ENCODE measurements around the gene ARAP3.

Gene ARAP3

DNA sequence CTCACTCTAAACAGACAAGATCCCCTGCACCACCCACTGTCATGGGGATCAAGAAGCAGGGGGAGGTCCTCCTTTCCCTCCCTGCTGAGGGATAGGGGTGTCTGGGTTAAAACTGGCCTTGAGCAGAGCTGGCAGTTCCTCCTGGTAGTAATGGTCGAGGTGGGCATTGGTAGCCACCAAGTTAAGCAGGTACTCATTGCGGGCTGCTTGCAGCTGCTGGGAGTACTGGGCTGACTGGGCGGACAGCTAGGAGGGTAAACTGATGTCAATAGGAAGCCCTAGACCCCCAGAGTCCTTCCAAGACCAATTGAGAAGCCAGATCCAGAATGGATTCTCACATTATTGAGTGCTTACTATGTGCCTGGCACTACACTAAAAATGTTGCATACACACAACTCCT is 34.2 kb downstream of the ARAP3 start:
- in situ Hi-C loops (cut with HindIII; ENCODE audit: low sequenced_read_pairs): no loop called here

DNA sequence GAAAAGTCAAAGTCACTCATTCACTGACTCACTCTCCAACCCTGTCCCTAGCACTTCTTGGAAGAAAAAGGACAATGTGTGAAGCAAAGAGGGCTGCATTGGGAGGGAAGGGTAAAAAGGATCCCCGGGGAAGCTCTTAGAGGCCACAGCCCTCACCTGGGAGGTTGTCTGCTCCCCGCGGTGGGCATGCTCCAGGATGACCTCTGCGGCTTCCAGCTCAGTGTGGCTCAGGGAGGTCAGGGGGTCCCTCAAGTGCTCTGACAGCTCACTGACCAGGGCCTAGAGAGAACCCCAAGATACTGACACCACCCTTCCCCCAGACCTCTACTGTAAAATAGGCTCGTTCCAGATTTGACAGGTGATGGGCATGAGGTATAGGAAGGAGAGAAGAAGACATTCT is 34.8 kb downstream of the ARAP3 start:
- in situ Hi-C loops (cut with HindIII; ENCODE audit: low sequenced_read_pairs): no loop called here

DNA sequence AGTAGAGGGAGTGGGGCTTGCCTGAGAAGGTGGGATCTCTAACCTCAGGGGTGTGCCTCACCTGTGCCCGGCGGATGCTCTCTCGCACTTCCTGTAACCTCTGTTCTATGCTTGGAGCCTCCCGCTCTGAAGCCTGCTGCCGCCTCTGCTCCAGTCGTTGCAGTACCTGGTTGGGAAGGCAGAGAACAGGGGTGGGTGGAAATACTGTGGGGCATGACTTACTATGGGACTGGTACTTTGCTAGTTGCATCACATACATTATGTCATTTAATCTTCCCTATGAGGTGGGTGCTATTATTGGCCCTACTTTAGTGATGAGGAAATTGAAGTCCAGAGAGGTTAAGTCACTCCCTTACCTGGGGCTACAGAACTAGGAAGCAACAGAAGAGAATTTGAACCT is 36.0 kb downstream of the ARAP3 start:
- in situ Hi-C loops (cut with HindIII; ENCODE audit: low sequenced_read_pairs): no loop called here

DNA sequence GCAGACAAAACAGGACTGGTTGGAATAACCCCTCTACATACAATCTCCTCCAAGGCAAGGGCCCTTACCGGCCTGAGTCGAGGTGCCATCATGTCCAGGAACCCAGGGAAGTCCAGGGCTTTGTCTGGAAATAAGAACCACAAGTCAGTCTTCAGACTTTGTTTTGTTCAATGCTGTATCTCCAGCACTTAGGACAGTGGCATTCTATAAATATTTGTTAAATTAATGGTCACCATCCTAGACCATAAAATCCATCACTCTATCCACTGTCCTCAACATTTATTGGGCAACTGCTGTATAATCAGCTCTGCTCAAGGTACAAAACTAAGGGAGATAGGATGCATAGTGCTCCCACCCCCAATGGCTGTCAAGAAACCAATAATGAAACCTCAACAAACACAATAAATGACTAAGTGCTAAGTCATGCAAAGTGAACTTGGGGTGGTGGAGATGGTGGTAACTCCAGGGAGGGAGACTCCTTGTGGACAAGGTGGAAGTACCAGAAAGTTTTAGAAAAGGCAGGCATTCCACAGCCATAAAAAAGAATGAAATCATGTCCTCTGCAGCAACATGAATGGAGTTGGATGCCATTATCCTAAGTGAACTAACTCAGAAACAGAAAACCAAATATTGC is 40.3 kb downstream of the ARAP3 start:
- in situ Hi-C loops (cut with HindIII; ENCODE audit: low sequenced_read_pairs): no loop called here

DNA sequence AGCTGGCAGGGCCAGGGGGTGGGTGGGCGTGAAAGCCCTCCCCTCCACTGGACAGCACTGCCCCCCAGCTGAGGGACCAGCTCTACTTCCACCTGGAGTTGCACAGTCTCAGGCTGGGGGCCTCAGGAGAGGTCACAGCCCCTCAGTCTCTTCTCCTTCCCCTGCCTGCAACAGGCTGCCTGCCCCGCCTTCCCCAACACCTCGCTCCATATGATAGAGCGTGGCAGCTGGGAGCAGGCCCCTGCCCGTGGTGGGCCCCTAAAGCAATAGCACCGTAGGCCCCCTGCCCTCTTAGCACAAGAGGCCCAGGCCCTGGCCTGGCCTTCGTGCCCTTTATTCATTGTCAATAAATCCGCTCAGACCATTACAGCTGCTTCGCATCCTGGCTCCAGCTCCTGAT is 41.3 kb downstream of the ARAP3 start:
- in situ Hi-C loops (cut with HindIII; ENCODE audit: low sequenced_read_pairs): no loop called here

DNA sequence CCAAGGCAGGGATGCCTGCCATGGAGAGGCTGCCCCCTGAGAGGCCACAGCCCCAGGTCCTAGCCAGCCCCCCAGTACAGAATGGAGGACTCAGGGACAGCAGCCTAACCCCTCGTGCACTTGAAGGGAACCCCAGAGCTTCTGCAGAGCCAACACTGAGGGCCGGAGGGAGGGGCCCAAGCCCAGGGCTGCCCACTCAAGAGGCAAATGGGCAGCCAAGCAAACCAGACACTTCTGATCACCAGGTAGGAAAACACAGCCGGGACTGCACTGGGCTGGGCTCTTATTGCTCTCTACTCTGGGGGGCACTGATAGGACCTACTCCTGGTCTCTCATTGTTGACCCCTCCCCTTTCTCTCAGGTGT is 42.0 kb downstream of the ARAP3 start:
- in situ Hi-C loops (cut with HindIII; ENCODE audit: low sequenced_read_pairs): no loop called here

DNA sequence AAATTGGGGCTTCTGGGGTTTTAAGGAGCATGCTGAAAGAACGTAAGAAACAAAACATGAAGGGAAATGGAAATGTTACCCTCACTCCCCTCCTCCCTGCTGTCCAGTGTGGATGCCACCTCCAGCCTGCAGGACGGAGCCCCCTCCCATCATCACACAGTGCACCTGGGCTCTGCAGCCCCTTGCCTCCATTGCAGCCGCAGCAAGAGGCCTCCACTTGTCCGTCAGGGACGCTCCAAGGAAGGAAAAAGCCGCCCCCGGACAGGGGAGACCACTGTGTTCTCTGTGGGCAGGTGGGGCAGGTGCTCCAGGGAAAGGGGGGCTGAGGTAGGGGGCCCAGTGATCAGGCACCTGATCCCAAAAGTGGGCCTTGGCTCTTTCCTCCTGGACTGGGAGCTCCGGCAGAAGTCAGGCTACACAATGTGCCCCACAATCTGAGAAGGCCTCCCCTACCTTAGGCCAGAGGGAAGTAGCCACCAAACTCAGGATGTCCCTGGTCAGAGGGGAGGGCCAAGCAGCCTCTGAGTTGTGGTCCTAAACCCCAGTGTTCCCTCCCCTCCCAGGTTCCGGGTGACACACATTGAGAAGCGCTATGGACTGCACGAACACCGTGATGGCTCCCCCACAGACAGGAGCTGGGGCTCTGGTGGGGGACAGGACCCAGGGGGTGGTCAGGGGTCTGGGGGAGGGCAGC is 42.5 kb downstream of the ARAP3 start:
- in situ Hi-C loops (cut with HindIII; ENCODE audit: low sequenced_read_pairs): no loop called here

DNA sequence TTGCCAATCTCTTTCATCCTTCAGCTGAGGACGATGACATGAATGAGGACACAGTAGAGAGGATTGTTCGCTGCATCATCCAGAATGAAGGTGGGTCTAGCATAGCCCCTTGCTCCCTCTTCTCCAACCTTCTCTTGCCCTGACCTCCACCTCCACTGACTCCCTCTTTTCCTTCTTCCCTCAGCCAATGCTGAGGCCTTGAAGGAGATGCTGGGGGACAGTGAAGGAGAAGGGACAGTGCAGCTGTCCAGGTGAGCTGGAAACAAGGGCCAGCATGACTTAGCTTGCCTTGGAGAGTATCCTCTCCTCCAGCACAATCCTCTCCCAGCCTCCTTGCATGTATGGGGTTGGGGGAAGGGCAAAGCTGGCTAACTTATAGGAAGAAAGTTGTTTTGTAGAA is 43.3 kb downstream of the ARAP3 start:
- in situ Hi-C loops (cut with HindIII; ENCODE audit: low sequenced_read_pairs): no loop called here

DNA sequence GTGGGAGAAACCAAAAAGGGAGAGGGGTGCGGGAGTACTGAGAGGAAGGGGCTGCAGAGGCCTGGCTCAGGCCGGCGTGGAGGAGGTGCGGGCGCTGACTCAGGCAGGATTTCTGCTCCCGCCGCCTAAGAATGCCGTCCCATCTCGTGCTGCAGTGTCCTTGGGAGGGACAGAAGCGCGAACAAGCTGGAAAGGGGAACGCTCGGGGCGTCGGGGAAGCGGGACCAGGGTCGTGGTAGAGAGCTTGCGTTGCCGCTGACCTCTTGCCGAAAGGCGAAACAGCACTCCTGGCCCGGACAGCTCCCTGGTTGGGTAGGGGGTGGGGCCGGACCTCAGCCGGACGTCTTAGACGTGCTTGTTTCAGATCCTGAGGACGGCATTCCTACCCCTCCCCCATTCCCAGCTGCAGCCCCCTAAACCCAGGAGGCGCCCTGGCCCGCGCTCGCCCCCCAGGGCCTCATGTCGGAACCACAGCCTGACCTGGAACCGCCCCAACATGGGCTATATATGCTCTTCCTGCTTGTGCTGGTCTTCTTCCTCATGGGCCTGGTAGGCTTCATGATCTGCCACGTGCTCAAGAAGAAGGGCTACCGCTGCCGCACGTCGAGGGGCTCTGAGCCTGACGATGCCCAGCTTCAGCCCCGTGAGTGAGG is 44.1 kb downstream of the ARAP3 start:
- in situ Hi-C loops (cut with HindIII; ENCODE audit: low sequenced_read_pairs): no loop called here

DNA sequence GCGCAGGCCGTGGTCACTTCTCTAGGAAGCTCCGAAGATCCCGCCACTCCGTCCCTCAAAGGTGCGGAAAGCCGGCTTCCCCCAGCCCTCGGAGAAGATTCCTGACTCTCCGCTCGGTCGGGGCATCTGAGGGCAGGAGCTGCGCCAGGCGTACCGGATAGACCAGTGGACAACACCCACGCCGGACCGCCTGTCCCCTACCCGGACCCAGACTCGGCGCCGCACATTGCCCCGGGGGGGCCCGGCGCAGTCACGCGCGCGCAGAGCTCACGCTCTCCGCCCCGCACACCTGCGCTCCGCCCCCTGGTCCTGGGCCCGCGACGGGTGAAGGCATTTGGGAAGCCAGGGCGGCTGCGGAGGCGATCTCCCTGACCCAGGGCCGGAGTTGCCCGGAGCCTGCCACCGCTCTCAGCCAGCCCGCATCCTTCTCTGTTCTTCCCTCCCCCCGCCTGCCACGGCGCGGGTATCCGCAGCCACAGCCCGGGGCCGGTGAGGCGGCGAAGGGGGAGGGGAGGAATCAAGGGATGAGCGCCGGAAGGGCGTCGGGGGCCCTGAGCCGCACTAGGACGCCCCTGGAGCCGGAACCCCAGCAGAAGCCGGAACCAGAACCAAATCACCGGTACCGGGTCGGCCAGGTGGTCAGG is 44.8 kb downstream of the ARAP3 start:
- in situ Hi-C loops (cut with HindIII; ENCODE audit: low sequenced_read_pairs): no loop called here

DNA sequence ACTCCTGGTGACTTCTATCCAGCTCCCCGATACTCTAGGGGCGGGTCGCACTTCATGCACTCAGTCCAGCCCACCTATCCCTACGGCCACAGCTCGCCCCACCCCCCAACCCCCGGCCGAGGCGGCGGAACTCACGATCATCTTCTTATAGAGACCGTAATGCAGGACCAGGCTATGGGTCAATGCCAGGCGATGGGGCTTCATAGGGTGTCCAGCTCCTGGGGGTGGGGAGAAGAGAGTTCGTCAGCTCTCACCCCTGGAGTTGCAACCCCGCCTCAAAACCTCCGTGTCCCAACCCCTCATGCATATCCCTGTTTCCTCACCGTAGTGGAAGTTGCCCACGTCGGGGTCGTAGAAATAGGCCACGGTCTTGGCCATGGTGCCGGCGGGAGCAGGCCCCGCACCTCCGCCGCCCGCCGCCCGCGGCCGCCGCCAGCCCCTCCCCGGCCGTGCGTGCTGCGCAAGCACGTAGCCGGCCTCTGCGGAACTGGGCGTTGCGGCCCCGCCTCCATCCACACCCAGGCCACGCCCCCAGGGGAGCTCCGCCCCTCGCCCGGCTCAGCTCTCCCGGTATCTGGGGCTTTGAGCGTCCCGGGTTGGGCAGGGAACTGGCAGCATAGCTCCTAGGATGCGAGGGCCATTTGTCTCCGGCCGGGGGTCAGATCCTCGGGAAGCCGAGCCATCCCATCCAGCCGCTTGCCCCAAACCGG is 45.5 kb downstream of the ARAP3 start, which contains the start of the genes HDAC3 and RELL2:
Gene HDAC3 (minus strand): TSS at position 437 of the 710 bp plus-strand sequence. CDS start 59 bp downstream, at position 378.
Gene RELL2 (plus strand): TSS at position 585 of the 710 bp plus-strand sequence. CDS start 1,229 bp downstream, outside the sequence.
- in situ Hi-C loops (cut with HindIII; ENCODE audit: low sequenced_read_pairs): no loop called here

DNA sequence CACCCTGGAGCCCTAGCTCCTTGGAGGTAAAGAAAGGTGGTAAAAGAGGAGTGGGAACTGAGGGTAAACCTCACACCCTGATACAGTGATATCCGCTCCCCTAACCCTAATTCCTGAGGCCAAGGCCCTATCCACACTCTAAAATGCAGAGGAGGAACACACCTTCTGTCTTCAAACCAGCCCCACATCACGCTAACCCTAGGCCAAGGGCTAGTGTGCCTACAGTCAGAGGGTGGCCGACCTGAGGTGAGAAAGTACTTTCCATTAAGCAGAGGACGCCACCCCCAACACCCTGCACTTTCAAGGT is 46.0 kb downstream of the ARAP3 start:
- in situ Hi-C loops (cut with HindIII; ENCODE audit: low sequenced_read_pairs): no loop called here

DNA sequence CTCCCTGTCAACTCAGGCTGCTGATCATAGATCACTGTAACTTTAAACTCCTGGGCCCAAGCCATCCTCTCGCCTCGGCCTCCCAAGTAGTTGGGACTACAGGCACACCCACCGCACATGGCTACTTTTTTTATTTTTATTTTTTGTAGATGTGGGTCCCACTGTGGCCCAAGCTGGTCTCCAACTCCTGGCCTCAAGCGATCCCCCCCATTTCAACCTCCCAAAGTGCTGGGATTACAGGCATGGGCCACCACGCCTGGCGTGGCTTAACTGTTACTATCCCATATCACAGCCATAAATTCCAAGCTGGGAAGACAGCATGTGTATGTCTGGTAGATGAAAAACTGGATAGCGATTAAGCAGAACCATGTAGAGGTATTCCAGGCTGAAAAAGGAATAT is 46.4 kb downstream of the ARAP3 start:
- in situ Hi-C loops (cut with HindIII; ENCODE audit: low sequenced_read_pairs): no loop called here

DNA sequence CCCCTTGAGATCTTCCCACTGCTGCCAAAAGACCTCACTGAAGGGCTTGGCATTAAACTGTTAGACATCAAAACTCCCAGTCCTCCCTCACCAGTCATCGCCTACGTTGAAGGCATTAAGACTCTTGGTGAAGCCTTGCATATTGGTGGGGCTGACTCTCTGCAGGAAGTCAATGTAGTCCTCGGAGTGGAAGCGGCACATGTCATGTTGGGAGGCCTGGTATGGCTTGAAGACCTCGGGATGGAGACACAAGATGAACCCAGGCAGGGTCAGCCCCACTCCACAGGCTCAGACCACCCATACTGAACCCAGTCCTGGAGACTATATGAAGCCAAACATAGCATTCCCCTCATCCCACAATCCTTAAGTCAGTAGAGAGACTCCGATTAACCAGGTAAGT is 47.3 kb downstream of the ARAP3 start:
- in situ Hi-C loops (cut with HindIII; ENCODE audit: low sequenced_read_pairs): no loop called here

DNA sequence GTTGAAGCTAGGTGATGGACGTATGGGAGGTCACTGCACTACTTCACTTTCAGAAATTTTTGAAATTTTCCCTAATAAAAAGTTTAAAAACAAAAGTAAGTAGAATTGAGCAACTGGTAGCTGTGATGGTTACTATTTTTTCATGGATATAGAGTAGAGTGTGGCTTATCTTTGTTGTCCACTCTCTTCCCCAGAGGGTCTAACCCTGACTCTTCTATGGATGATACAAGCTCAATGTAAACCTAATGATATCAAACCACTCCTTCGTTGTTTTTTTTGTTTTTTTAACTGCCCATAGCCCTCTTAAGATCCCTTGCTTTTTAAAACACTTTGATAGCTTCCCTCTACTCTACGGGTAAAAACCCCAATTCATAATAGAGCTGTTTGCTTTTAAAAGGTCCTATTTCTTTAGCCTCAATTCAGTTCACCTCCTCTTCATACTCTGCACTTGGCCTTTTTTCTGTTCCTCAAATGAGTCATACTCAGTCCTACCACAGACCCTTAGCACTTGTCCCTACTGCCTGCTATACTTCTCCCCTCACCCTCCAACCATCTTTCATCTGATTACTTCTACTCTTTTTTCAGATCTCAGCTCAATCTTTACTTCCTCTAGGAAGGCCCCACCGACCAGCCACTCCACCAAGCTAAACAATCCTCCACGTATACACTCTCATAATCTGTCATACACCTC is 48.0 kb downstream of the ARAP3 start:
- in situ Hi-C loops (cut with HindIII; ENCODE audit: low sequenced_read_pairs): no loop called here

DNA sequence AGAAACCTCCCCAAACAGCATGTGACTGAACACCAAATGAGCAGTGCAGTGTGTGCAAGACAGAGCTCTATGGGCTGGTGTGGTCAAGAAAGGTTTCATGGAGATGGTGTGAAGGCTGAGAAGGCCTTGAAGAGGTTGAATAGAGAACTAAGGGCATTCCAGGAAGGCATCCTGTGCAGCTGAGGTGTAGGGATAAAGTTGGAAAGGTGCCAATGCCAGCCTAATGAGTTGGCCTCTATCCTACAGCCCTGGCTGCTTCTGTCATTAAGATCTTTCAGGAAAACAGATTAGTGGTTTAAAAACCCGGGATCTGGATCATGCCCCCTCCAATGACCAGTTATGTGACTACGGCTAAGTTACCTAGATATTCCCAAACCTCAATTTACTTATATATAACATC is 49.4 kb downstream of the ARAP3 start:
- in situ Hi-C loops (cut with HindIII; ENCODE audit: low sequenced_read_pairs): no loop called here

DNA sequence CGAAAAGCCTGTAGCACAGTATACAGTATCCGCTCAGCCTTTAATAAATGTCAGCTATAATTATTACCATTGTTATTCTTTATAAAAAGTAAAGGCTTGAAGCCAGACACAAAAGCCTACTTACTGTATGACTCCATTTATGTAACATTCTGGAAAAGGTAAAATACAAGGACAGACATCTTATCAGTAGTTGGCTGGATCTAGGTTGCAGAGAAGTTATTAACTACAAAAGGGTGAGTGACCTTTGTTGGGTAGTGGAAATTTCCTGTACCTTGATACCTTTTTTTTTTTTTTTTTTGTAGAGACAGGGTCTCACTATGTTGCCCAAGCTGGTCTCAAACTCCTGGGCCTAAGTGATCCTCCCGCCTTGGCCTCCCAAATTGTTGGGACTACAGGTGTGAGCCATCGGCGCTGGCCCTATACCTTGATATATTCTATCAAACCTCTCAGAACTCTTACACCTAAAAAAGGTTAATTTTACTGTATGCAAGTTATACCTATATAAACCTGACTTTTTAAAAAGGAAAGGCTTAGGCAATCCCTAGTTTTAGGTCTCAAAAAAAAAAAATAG is 51.4 kb downstream of the ARAP3 start:
- in situ Hi-C loops (cut with HindIII; ENCODE audit: low sequenced_read_pairs): no loop called here

DNA sequence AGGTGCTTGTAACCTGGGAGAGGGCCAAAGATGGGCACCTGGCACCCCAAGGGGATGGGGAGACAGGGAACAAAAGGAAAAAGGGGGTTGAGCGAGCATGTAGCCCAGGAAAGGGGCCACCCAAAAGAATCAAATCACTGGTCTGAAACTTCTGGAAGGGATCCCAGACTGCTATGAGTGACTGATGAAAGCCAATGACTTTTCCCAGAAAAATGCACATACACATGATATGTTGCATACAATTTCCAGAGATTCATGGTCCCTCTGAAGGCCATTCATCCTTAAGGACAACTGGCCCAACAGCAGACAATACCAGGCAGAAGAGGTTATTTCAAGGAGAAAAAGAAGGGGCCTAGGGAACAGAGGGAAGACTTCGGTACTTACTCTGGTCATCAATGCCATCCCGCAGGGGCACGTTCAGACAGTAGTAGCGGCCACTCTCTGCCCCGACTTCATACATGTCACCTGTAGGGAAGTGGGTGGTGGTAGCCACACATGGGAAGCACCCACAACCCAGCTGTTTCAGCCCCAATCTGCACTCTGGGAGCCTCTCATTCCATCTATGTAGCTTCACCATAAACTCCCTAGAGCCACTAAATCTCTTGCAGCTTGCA is 53.7 kb downstream of the ARAP3 start:
- in situ Hi-C loops (cut with HindIII; ENCODE audit: low sequenced_read_pairs): no loop called here

DNA sequence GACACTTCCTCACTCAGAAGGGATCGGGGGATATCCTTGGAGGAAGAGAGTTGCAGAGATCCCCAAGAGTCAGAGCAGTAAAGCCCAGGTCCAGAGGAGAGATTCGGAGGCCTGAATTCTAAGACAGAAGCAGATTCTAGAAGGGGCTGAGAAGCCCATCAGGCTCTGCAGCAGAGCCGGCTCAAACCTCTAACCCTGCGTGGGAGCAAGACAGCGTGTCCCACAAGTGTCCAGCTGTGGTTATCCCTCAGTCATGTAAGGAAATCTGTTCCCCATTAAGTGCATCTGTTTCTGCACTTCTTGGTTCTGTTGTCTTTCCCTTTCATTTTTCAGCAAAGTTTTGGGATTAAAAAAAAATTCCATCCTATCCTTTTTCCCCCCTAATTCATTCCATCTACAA is 58.4 kb downstream of the ARAP3 start:
- in situ Hi-C loops (cut with HindIII; ENCODE audit: low sequenced_read_pairs): no loop called here

DNA sequence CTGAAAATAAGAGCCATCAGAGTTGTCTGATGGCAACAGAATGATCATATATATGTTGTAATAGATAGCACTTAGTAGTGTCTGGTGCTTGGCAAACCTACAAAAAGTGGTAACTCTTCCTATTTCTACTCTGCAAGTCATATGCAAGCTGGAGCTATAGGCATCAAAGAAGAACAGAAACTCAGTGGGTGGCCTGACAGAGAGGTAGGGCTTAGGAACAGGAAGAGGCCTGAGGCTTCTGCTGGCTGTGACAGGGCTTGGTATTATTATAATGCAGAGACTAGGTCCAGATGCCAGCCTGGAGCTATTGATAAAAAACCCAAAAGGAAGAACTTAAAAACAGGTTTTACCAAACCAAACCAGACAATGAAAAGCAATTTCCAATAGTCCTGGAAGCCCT is 58.8 kb downstream of the ARAP3 start:
- in situ Hi-C loops (cut with HindIII; ENCODE audit: low sequenced_read_pairs): no loop called here
